ENCODE results near the gene TOX3. TPM values are rescaled to one million over a fixed set of nuclear protein-coding genes. Genes with fewer than 3 reads are reported as not detected.

Gene TOX3
- total and polyA plus RNA-seq, 2 of the 13 experiments (the other 11 are each of a cell fraction or from before 2014, with no cell fraction given), result 14.5 to 98.6 TPM

GRCh38 chr16:52547004-52547833 lies at the start of gene TOX3 (continued):
- TF ChIP-seq, protein P1, sequence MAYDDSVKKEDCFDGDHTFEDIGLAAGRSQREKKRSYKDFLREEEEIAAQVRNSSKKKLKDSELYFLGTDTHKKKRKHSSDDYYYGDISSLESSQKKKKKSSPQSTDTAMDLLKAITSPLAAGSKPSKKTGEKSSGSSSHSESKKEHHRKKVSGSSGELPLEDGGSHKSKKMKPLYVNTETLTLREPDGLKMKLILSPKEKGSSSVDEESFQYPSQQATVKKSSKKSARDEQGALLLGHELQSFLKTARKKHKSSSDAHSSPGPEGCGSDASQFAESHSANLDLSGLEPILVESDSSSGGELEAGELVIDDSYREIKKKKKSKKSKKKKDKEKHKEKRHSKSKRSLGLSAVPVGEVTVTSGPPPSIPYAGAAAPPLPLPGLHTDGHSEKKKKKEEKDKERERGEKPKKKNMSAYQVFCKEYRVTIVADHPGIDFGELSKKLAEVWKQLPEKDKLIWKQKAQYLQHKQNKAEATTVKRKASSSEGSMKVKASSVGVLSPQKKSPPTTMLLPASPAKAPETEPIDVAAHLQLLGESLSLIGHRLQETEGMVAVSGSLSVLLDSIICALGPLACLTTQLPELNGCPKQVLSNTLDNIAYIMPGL (CRISPR knock-in tag; IDR thresholded peaks at IDR 0.05; ENCODE audit: borderline replicate concordance in 1 of 2, low read depth in 1 of 2), result peak; percentile 31 to 61; a peak in 2 of 4 replicates
- TF ChIP-seq AHDC1 (CRISPR knock-in tag; IDR thresholded peaks at IDR 0.05; ENCODE audit: borderline replicate concordance) (0 out of 2 replicates have a peak, but pooled peaks have one; percentile 41), ESRRA (CRISPR knock-in tag; IDR thresholded peaks at IDR 0.05; ENCODE audit: low read depth) (no peak), ZNF263 (CRISPR knock-in tag; IDR thresholded peaks at IDR 0.05) (0 out of 2 replicates have a peak, but pooled peaks have one; percentile 29), ZNF343 (CRISPR knock-in tag; IDR thresholded peaks at IDR 0.05) (peak; percentile 71), MAZ (IDR thresholded peaks at IDR 0.05; ENCODE audit: borderline replicate concordance, low read depth, low read length) (0 out of 2 replicates have a peak, but pooled peaks have one; percentile 51), MAZ (CRISPR knock-in tag; IDR thresholded peaks at IDR 0.05; ENCODE audit: low read depth) (peak; percentile 61), FOXC1 (CRISPR knock-in tag; IDR thresholded peaks at IDR 0.05; ENCODE audit: borderline replicate concordance) (peak; percentile 68; the same call in 1 of the 2 replicates), ZNF225 (CRISPR knock-in tag; IDR thresholded peaks at IDR 0.05) (peak; percentile 70; the same call in 1 of the 2 replicates), THAP9 (CRISPR knock-in tag; IDR thresholded peaks at IDR 0.05; ENCODE audit: borderline replicate concordance) (peak; percentile 49; the same call in 1 of the 2 replicates)
- TF ChIP-seq, protein P2, sequence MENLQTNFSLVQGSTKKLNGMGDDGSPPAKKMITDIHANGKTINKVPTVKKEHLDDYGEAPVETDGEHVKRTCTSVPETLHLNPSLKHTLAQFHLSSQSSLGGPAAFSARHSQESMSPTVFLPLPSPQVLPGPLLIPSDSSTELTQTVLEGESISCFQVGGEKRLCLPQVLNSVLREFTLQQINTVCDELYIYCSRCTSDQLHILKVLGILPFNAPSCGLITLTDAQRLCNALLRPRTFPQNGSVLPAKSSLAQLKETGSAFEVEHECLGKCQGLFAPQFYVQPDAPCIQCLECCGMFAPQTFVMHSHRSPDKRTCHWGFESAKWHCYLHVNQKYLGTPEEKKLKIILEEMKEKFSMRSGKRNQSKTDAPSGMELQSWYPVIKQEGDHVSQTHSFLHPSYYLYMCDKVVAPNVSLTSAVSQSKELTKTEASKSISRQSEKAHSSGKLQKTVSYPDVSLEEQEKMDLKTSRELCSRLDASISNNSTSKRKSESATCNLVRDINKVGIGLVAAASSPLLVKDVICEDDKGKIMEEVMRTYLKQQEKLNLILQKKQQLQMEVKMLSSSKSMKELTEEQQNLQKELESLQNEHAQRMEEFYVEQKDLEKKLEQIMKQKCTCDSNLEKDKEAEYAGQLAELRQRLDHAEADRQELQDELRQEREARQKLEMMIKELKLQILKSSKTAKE (CRISPR knock-in tag; IDR thresholded peaks at IDR 0.05; ENCODE audit: borderline replicate concordance), result 0 out of 2 replicates have a peak, but pooled peaks have one; percentile 50
